Measurements from ENCODE around the gene P3H1.

The P3H1 gene

GRCh38 chr1:42744148-42744413, 22.7 kb downstream of the P3H1 start:
- DNase-seq (ENCODE audit: low read depth), result no peak

GRCh38 chr1:42743317-42744147, 23.3 kb downstream of the P3H1 start:
- DNase-seq (ENCODE audit: low read depth), result no peak

- DNase-seq (ENCODE audit: low read depth), result no peak
Observed at GRCh38 chr1:42742617-42743316, 24.1 kb downstream of the P3H1 start.

- no peak for DNase-seq (ENCODE audit: low read depth)
Observed at GRCh38 chr1:42742141-42742540, 24.7 kb downstream of the P3H1 start.

- no peak for DNase-seq (ENCODE audit: low read depth)
Observed at GRCh38 chr1:42741706-42742105, 25.1 kb downstream of the P3H1 start.

- DNase-seq (ENCODE audit: low read depth), result no peak
Observed at GRCh38 chr1:42740851-42741580, 25.8 kb downstream of the P3H1 start.

GRCh38 chr1:42739753-42740700, 26.8 kb downstream of the P3H1 start, which contains the start of gene CLDN19:
Gene CLDN19, minus strand, starts transcription at chr1:42740236. Its CDS starts 173 bp downstream, at chr1:42740063.
- DNase-seq (ENCODE audit: low read depth), result no peak

GRCh38 chr1:42738678-42739226, 28.1 kb downstream of the P3H1 start:
- no peak for DNase-seq (ENCODE audit: low read depth)

- no peak for DNase-seq (ENCODE audit: low read depth)
Observed at GRCh38 chr1:42737986-42738677, 28.7 kb downstream of the P3H1 start.

GRCh38 chr1:42737257-42737656, 29.6 kb downstream of the P3H1 start:
- no peak for DNase-seq (ENCODE audit: low read depth)

- no peak for DNase-seq (ENCODE audit: low read depth)
Observed at GRCh38 chr1:42736571-42737200, 30.1 kb downstream of the P3H1 start.

- DNase-seq (ENCODE audit: low read depth), result no peak
Observed at GRCh38 chr1:42736152-42736551, 30.7 kb downstream of the P3H1 start.

GRCh38 chr1:42735477-42736105, 31.2 kb downstream of the P3H1 start:
- no peak for DNase-seq (ENCODE audit: low read depth)

- DNase-seq (ENCODE audit: low read depth), result no peak
Observed at GRCh38 chr1:42735056-42735455, 31.8 kb downstream of the P3H1 start.

- no peak for DNase-seq (ENCODE audit: low read depth)
Observed at GRCh38 chr1:42734201-42735035, 32.4 kb downstream of the P3H1 start.

GRCh38 chr1:42733415-42734200, 33.2 kb downstream of the P3H1 start:
- no peak for DNase-seq (ENCODE audit: low read depth)

- DNase-seq (ENCODE audit: low read depth), result peak; percentile 21
Observed at GRCh38 chr1:42732126-42732680, 34.6 kb downstream of the P3H1 start.

GRCh38 chr1:42731585-42731984, 35.2 kb downstream of the P3H1 start:
- DNase-seq (ENCODE audit: low read depth), result no peak
